ENCODE measurements around the gene LRRC56.

LRRC56 gene

GRCh38 chr11:502288-503178 lies 34.8 kb upstream of the LRRC56 start:
- Histone ChIP-seq H3K9me3 (ENCODE audit: control insufficient read depth, low read length) (no peaks in the 10 kb centered on the region), H3K36me3 (ENCODE audit: control insufficient read depth, insufficient read depth, low read length) (peaks cover 55% of the 10 kb centered on the region), H3K27ac (ENCODE audit: low read depth, low read length, severe bottlenecking) (no peak overlapping the region), H3K4me1 (ENCODE audit: control insufficient read depth, insufficient read depth, low read length, poor library complexity, severe bottlenecking) (peaks cover 9% of the 10 kb centered on the region), H3K4me3 (ENCODE audit: extremely low read depth, insufficient read depth, low read length, poor library complexity, severe bottlenecking) (no peak overlapping the region)
- WGBS, 2 experiments (ENCODE audit: insufficient coverage in 2 of 2), result 93 to 98% methylated on average over 5 to 7 of the region's 10 CpGs

- WGBS, 2 experiments (ENCODE audit: insufficient coverage in 2 of 2), result 95 to 98% methylated on average over 24 of the region's 24 CpGs
- Histone ChIP-seq H3K27ac (ENCODE audit: low read depth, low read length, severe bottlenecking) (no peak overlapping the region), H3K36me3 (ENCODE audit: control insufficient read depth, insufficient read depth, low read length) (peaks cover 46% of the 10 kb centered on the region), H3K4me1 (ENCODE audit: control insufficient read depth, insufficient read depth, low read length, poor library complexity, severe bottlenecking) (peaks cover 9% of the 10 kb centered on the region), H3K9me3 (ENCODE audit: control insufficient read depth, low read length) (no peaks in the 10 kb centered on the region), H3K4me3 (ENCODE audit: extremely low read depth, insufficient read depth, low read length, poor library complexity, severe bottlenecking) (no peak overlapping the region)
Measured at GRCh38 chr11:503179-503981, 33.9 kb upstream of the LRRC56 start.

GRCh38 chr11:504053-504993 lies 33.0 kb upstream of the LRRC56 start:
- 85% methylated on average over 42 to 72 of the region's 72 CpGs for WGBS, 2 experiments (ENCODE audit: insufficient coverage in 2 of 2)
- Histone ChIP-seq H3K9me3 (ENCODE audit: control insufficient read depth, low read length) (no peaks in the 10 kb centered on the region), H3K4me3 (ENCODE audit: extremely low read depth, insufficient read depth, low read length, poor library complexity, severe bottlenecking) (peak overlapping the region; percentile 11), H3K36me3 (ENCODE audit: control insufficient read depth, insufficient read depth, low read length) (peaks cover 43% of the 10 kb centered on the region), H3K27ac (ENCODE audit: low read depth, low read length, severe bottlenecking) (no peak overlapping the region), H3K4me1 (ENCODE audit: control insufficient read depth, insufficient read depth, low read length, poor library complexity, severe bottlenecking) (peaks cover 9% of the 10 kb centered on the region)

GRCh38 chr11:504994-505344 lies 32.4 kb upstream of the LRRC56 start:
- Histone ChIP-seq H3K27ac (ENCODE audit: low read depth, low read length, severe bottlenecking) (no peak overlapping the region), H3K9me3 (ENCODE audit: control insufficient read depth, low read length) (no peaks in the 10 kb centered on the region), H3K4me1 (ENCODE audit: control insufficient read depth, insufficient read depth, low read length, poor library complexity, severe bottlenecking) (peaks cover 9% of the 10 kb centered on the region), H3K36me3 (ENCODE audit: control insufficient read depth, insufficient read depth, low read length) (peaks cover 41% of the 10 kb centered on the region), H3K4me3 (ENCODE audit: extremely low read depth, insufficient read depth, low read length, poor library complexity, severe bottlenecking) (no peak overlapping the region)
- 94 to 96% methylated on average over 5 of the region's 7 CpGs for WGBS, 2 experiments (ENCODE audit: insufficient coverage in 2 of 2)

GRCh38 chr11:506238-506994 lies 30.9 kb upstream of the LRRC56 start:
- no peaks in the 10 kb centered on the region for H3K9me3 ChIP-seq (ENCODE audit: control insufficient read depth, low read length)
- peaks cover 9% of the 10 kb centered on the region for H3K4me1 ChIP-seq (ENCODE audit: control insufficient read depth, insufficient read depth, low read length, poor library complexity, severe bottlenecking)
- H3K4me3 ChIP-seq (ENCODE audit: extremely low read depth, insufficient read depth, low read length, poor library complexity, severe bottlenecking), result peak overlapping the region; percentile 87
- peak overlapping the region; percentile 100 for H3K27ac ChIP-seq (ENCODE audit: low read depth, low read length, severe bottlenecking)
- WGBS, 2 experiments (ENCODE audit: insufficient coverage in 2 of 2), result 0% methylated on average over 56 to 63 of the region's 71 CpGs
- peaks cover 37% of the 10 kb centered on the region for H3K36me3 ChIP-seq (ENCODE audit: control insufficient read depth, insufficient read depth, low read length)

- peak within 1 kb of the TSS; percentile 100 for H3K27ac ChIP-seq (ENCODE audit: low read depth, low read length, severe bottlenecking)
- no peaks in the 10 kb centered on the region for H3K9me3 ChIP-seq (ENCODE audit: control insufficient read depth, low read length)
- H3K4me1 ChIP-seq (ENCODE audit: control insufficient read depth, insufficient read depth, low read length, poor library complexity, severe bottlenecking), result peaks cover 9% of the 10 kb centered on the region
- WGBS, 2 experiments (ENCODE audit: insufficient coverage in 2 of 2), result 0 to 1% methylated on average over 71 to 84 of the region's 93 CpGs
- H3K4me3 ChIP-seq (ENCODE audit: extremely low read depth, insufficient read depth, low read length, poor library complexity, severe bottlenecking), result peak within 1 kb of the TSS; percentile 87
- peaks cover 34% of the 10 kb centered on the region for H3K36me3 ChIP-seq (ENCODE audit: control insufficient read depth, insufficient read depth, low read length)
Measured at GRCh38 chr11:506995-507726, 30.2 kb upstream of the LRRC56 start, which contains the start of gene RNH1. RNH1 (minus strand) TSS chr11:507242; CDS start chr11:502162, 5,080 bp downstream.

GRCh38 chr11:507727-508515 lies 29.4 kb upstream of the LRRC56 start:
- Histone ChIP-seq H3K4me3 (ENCODE audit: extremely low read depth, insufficient read depth, low read length, poor library complexity, severe bottlenecking) (peak overlapping the region; percentile 87), H3K9me3 (ENCODE audit: control insufficient read depth, low read length) (no peaks in the 10 kb centered on the region), H3K4me1 (ENCODE audit: control insufficient read depth, insufficient read depth, low read length, poor library complexity, severe bottlenecking) (peaks cover 9% of the 10 kb centered on the region), H3K27ac (ENCODE audit: low read depth, low read length, severe bottlenecking) (peak overlapping the region; percentile 74), H3K36me3 (ENCODE audit: control insufficient read depth, insufficient read depth, low read length) (peaks cover 33% of the 10 kb centered on the region)
- 28 to 39% methylated on average over 37 to 39 of the region's 45 CpGs for WGBS, 2 experiments (ENCODE audit: insufficient coverage in 2 of 2)

- WGBS, 2 experiments (ENCODE audit: insufficient coverage in 2 of 2), result 94 to 100% methylated on average over 2 of the region's 5 CpGs
- H3K9me3 ChIP-seq (ENCODE audit: control insufficient read depth, low read length), result no peaks in the 10 kb centered on the region
- H3K27ac ChIP-seq (ENCODE audit: low read depth, low read length, severe bottlenecking), result no peak overlapping the region
- peaks cover 44% of the 10 kb centered on the region for H3K36me3 ChIP-seq (ENCODE audit: control insufficient read depth, insufficient read depth, low read length)
- H3K4me3 ChIP-seq (ENCODE audit: extremely low read depth, insufficient read depth, low read length, poor library complexity, severe bottlenecking), result no peak overlapping the region
- H3K4me1 ChIP-seq (ENCODE audit: control insufficient read depth, insufficient read depth, low read length, poor library complexity, severe bottlenecking), result peaks cover 9% of the 10 kb centered on the region
Measured at GRCh38 chr11:508956-509355, 28.4 kb upstream of the LRRC56 start.
